Astrocyte of the cerebellum (primary cell): ENCODE results near the gene LCK.

ENCODE experiments used
- DNase-seq: peaks from one replicate; pipeline ENCODE4 v3.0.0-alpha.2; 2011; ENCODE audit warnings: low read depth
- H3K4me3 ChIP-seq: 2 replicates; pipeline ENCODE4 v1.5.1; 2011; ENCODE audit warnings: mild to moderate bottlenecking, low read depth, low read length, moderate library complexity
- CTCF ChIP-seq: IDR thresholded peaks from 2 replicates; pipeline ENCODE4 v1.5.1; 2012; ENCODE audit warnings: low read length, low read depth, moderate library complexity, mild to moderate bottlenecking; ENCODE audit errors: missing control alignments
- in situ Hi-C: cut with HindIII; loops from 2 replicates; pipeline ENCODE4 v1.10.0; 2017; ENCODE audit warnings: low sequenced_read_pairs

LCK gene

GRCh38 chr1:32332290-32333079, 81.4 kb downstream of the LCK start:
- in situ Hi-C loops, result no loop called here
- TF ChIP-seq CTCF, result no peak
- H3K4me3 ChIP-seq, result no peak overlapping the region
- DNase-seq, result no peak

DNA sequence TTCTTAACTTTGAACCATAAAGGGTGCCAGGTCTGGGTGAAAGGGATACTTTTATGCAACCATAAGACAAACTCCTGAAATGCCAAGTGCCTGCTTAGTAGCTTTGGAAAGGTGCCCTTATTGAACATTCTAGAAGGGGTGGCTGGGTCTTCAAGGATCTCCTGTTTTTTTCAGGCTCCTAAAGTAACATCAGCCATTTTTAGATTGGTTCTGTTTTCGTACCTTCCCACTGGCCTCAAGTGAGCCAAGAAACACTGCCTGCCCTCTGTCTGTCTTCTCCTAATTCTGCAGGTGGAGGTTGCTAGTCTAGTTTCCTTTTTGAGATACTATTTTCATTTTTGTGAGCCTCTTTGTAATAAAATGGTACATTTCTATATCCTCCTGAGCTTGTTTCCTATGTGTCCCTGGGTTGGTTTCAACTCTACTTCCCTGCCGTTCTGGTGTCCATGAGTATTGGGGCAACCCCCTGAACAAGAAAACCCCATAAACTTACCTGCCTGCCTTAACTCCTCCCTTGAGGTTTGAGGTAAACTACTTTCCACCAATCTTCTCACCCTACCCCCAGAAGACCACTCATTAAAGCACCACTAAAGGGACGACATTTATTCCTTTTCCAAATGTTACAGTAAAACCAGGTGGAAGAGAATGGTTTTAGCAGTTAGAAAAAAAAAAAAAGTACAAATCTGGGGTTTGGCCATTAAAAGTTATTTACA, 82.3 kb downstream of the LCK start:
- no peak for DNase-seq
- no peak for TF ChIP-seq CTCF
- no peak overlapping the region for H3K4me3 ChIP-seq
- in situ Hi-C loops, result no loop called here

GRCh38 chr1:32334274-32334861, 83.3 kb downstream of the LCK start:
- no peak for TF ChIP-seq CTCF
- H3K4me3 ChIP-seq, result peak overlapping the region; percentile 74
- in situ Hi-C loops, result no loop called here
- DNase-seq, result no peak

DNA sequence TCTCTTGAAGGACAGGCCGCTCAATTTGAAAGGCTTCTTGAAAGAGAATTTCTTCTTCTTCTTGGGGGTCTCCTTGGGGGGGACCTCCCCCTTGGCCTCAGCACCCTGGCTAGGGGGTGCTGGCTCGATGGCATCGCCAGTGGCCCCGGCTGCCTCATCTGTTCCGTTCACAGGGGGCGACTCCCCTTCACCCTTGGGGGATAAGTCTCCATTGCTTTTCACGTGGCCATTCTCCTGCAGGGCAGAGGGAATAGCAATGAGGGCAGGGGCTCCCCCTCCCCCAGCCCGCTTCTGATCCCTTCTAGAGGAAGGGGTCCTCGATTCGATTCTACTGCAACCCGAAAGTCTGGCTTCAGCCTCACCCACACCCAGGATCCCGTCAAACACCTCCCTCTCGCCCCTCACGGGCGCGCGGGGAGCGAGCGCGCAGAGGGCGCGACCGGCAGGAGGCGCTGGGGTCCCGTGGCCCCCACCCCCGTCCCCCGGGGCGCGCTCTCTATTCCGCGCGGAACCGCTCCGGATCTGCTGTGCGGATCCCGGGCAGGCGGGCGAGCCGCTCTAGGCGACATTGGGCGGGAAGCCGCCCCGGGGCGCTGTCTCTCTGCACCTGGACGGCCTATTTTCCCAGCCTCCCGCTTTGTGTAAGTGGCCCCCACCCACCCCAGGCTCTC, 83.9 kb downstream of the LCK start:
- peak overlapping the region; percentile 74 for H3K4me3 ChIP-seq
- TF ChIP-seq CTCF, result peak; percentile 82
- in situ Hi-C loops, result no loop called here
- no peak for DNase-seq

- in situ Hi-C loops, result no loop called here
- TF ChIP-seq CTCF, result no peak
Observed at GRCh38 chr1:32335535-32335789, 84.4 kb downstream of the LCK start.

More at GRCh38 chr1:32335535-32335789, 84.4 kb downstream of the LCK start:
- DNase-seq, result no peak
- H3K4me3 ChIP-seq, result peak overlapping the region; percentile 74
